ENCODE measurements around the gene KNCN.

KNCN gene

DNA sequence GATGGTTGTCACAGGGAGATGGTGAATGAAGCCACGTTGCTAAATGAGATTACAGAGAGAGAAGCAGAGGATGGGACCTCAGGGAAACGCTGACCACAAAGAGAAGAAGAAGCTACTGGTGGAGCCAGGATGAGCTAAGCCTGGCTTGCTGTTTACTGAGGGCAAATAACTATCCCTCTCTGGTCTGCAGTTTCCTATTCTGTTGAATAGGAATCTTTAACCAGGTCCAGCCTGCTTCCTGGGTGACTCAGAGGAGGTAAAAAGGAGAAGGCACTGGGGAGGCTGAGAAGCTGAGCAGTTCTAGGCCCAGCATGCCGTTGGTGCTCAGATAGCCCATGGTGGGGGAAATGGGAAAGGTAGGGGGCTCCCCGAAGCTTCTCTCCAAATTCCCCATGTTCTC is 32.2 kb downstream of the KNCN start:
- DNase-seq (ENCODE audit: insufficient read length, low spot score), result no peak
- FAIRE-seq, result no peak
- TF ChIP-seq, protein P1, sequence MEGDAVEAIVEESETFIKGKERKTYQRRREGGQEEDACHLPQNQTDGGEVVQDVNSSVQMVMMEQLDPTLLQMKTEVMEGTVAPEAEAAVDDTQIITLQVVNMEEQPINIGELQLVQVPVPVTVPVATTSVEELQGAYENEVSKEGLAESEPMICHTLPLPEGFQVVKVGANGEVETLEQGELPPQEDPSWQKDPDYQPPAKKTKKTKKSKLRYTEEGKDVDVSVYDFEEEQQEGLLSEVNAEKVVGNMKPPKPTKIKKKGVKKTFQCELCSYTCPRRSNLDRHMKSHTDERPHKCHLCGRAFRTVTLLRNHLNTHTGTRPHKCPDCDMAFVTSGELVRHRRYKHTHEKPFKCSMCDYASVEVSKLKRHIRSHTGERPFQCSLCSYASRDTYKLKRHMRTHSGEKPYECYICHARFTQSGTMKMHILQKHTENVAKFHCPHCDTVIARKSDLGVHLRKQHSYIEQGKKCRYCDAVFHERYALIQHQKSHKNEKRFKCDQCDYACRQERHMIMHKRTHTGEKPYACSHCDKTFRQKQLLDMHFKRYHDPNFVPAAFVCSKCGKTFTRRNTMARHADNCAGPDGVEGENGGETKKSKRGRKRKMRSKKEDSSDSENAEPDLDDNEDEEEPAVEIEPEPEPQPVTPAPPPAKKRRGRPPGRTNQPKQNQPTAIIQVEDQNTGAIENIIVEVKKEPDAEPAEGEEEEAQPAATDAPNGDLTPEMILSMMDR (IDR thresholded peaks at IDR 0.05; ENCODE audit: insufficient read depth, missing control alignments), result no peak

DNA sequence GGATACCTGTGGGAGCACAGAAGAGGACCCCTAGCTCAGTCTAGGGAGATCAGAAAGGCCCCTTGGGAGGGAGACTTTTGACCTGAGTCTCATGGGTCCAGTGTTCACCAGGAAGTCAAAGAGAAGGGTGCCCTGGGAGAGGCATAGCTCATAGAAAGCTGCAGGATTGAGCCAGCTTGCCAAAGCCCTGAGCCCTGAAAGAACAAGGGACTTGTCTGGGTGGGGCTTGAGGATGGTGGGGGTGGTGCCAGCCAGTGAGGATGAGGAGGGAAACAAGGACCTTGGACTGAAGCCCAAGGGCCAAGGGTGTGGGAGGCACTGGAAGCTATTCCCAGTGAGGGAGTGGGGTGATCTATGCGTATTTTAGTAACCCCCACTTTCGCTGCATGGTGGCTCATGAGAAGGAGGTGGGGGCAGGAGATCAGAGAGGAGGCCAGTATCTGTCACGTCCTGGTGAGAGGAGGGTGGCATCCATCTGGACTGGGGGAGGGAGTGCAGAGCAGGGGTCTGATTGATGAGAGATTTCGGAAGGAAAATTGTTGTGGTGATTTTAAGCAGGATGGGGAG is 33.4 kb downstream of the KNCN start:
- no peak for DNase-seq (ENCODE audit: insufficient read length, low spot score)
- TF ChIP-seq, protein P1 (IDR thresholded peaks at IDR 0.05; ENCODE audit: insufficient read depth, missing control alignments), result no peak
- no peak for FAIRE-seq

DNA sequence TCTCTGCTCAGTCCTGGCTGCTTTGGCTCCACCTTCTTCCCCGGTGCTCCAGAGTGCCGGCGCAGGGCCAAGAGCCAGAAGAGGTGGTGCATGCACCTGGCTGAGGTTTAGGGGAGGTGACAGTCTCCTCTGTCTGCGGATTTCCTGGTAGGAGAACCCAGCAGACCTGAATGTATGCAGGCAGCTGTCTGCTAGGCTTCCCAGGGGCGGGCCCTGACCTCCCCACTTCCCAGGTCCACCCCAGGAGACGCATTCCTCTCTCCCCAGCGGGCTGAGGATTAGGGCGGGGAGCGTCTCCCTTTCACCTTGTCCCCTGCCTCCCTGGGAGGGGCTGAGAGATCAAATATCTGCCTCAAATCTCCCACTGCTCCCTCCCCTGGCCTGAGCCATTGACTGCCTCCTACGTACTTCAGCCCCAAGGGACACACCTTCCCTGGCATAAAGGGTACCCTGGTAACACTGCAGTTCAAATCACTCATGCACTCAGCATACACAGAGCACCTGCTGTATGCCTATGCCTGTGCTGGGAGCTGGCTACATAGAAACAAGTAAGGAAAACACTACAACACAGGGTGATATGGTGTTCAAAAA is 34.3 kb downstream of the KNCN start:
- no peak for FAIRE-seq
- TF ChIP-seq, protein P1 (IDR thresholded peaks at IDR 0.05; ENCODE audit: insufficient read depth, missing control alignments), result no peak
- no peak for DNase-seq (ENCODE audit: insufficient read length, low spot score)

DNA sequence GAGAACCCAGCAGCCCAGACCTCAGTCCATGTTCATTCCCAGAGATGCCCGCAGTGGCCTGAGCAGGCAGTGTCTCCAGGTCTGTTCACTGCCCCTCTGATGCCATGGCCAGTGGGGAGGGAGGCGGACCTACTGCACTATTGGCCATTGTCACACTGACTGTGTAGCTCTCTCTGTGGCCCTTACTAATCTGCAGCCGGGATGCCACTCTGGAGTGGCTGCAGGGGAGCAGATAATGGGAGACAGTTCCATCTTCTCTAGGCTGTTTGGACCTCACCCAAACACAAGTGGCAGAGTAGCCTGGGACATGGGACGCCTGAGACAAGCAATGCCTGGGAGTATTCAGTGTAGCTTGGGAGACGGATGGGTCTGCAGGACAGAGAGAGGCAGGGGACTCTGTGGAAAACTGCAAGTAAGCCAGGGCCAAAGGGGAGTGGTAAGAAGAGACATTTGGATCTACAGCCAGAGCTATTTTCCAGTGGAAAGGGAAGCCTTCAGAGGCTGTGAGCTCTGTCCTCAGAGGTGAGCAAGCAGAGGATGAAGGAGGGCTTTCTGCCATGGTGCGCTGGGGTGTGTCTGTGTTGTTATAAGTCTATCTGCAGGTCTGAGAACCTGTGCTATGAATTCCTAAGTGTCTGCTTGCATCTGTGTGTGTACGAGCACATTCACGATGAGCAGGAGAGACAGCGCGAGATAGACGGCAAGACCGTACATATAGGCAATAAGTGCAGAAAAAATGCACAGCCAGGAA is 35.1 kb downstream of the KNCN start:
- no peak for DNase-seq (ENCODE audit: insufficient read length, low spot score)
- no peak for FAIRE-seq
- TF ChIP-seq, protein P1 (IDR thresholded peaks at IDR 0.05; ENCODE audit: insufficient read depth, missing control alignments), result no peak

DNA sequence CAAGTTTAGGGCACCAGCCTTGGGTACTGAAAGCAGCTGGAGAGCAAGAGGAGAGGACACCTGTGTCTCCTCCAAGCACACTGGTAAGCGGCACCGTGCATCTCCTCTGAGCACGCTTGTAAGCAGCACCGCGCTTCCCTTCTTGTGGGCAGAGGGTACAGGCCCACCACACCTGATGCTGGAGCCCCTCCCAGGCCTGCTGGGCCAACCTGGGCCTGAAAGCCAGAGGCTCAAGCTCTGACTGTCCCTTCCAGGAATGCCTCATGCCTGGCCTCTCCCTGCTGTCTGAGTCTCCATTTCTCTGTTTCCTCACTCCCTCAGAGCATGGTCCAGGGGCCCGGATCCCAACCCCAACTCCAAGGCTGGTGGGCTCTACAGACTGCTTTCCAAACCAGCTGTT is 35.9 kb downstream of the KNCN start:
- TF ChIP-seq, protein P1 (IDR thresholded peaks at IDR 0.05; ENCODE audit: insufficient read depth, missing control alignments), result no peak
- no peak for FAIRE-seq
- DNase-seq (ENCODE audit: insufficient read length, low spot score), result no peak

DNA sequence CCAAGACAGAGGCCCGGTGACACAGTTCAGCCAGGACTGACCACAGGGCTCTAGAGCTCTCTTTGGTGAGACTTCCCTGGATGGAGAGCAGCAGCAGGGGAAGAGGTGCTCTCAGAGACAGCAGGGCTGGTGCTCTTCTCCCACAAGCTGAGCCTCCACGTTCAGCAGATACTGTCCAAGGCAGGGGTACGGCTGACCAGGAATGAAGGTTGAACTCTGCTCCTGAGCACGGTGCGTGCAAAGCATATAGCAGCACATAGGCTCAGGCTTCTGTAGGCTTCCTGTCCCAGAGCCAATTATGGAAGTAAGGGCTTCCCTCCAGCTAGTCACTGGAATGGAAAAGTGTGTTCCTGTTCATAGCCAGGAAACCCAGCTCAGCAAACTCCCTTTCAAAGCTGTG is 37.9 kb downstream of the KNCN start:
- no peak for DNase-seq (ENCODE audit: insufficient read length, low spot score)
- FAIRE-seq, result no peak
- TF ChIP-seq, protein P1 (IDR thresholded peaks at IDR 0.05; ENCODE audit: insufficient read depth, missing control alignments), result no peak

DNA sequence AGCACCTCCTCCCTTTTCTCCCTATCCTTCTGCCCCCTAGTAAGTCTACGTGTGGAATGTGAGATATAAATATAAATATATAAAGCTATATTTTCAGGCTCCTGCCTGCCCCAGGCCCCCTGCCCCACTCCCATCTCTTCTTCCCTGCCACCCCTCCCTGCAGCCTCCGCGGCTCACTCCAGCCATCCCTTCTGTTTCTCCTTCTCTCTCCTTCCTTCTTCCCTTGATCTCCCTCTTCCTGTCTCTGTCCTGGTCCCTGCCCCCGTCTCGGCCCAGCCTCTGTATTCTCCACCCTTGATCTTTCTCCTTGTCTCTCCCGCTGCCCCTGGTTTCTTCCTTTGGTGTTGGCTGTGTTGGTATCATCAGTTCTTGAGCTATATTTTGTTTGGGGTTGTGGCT is 38.7 kb downstream of the KNCN start:
- DNase-seq (ENCODE audit: insufficient read length, low spot score), result no peak
- TF ChIP-seq, protein P1 (IDR thresholded peaks at IDR 0.05; ENCODE audit: insufficient read depth, missing control alignments), result no peak
- FAIRE-seq, result no peak

All from D721Med (cell line).